ENCODE results near the gene OBP2A. TPM values are rescaled to one million over a fixed set of nuclear protein-coding genes. Genes with fewer than 3 reads are reported as not detected.
"Not testable (repeated sequence)": the region's sequence is repeated elsewhere in the genome, so short reads cannot be mapped to it uniquely, and the experiment has no call there.

Gene OBP2A
- total and polyA plus RNA-seq, 10 of the 15 experiments (the other 5 are each of a cell fraction or from before 2014, with no cell fraction given), result not detected

- no peak for TF ChIP-seq USF1 (IDR thresholded peaks at IDR 0.05; ENCODE audit: borderline replicate concordance, extremely low read length, insufficient read depth, low read depth, low read length)
- no peak for TF ChIP-seq E4F1 (IDR thresholded peaks at IDR 0.05; ENCODE audit: borderline replicate concordance, partially characterized antibody)
- no peak for TF ChIP-seq STAT3 (IDR thresholded peaks at IDR 0.05; ENCODE audit: low read depth, low read length)
- TF ChIP-seq SMC3 (IDR thresholded peaks at IDR 0.05; ENCODE audit: borderline replicate concordance, low read length), result no peak
- no peak for TF ChIP-seq E2F8 (IDR thresholded peaks at IDR 0.05; ENCODE audit: low read depth, partially characterized antibody)
- no peak for TF ChIP-seq SUZ12 (IDR thresholded peaks at IDR 0.05; ENCODE audit: unreplicated experiment)
- no peak for TF ChIP-seq HDAC2 (IDR thresholded peaks at IDR 0.05)
- TF ChIP-seq CTCF (IDR thresholded peaks at IDR 0.05 in 2 of 3, conservative IDR thresholded peaks at IDR 0.05 in 1 of 3; ENCODE audit: control insufficient read depth in 2 of 3, extremely low read depth in 1 of 3, insufficient read depth in 1 of 3, low read depth in 3 of 3, low read length in 3 of 3), result no peak
- TF ChIP-seq CHD4 (IDR thresholded peaks at IDR 0.05), result no peak
- no peak for TF ChIP-seq PAX5 (IDR thresholded peaks at IDR 0.05; ENCODE audit: borderline replicate concordance, low read depth, low read length)
- no peak for TF ChIP-seq ATF7 (IDR thresholded peaks at IDR 0.05; ENCODE audit: low read depth)
- TF ChIP-seq ELK1 (IDR thresholded peaks at IDR 0.05; ENCODE audit: low read depth, low read length), result no peak
- TF ChIP-seq WRNIP1 (IDR thresholded peaks at IDR 0.05; ENCODE audit: borderline replicate concordance, low read depth, low read length), result no peak
Measured at GRCh38 chr9:135513351-135513846, 32.5 kb upstream of the OBP2A start (continued).

- H3K4me3 ChIP-seq; POLR2A ChIA-PET; H3K36me3 ChIP-seq (ENCODE audit: control insufficient read depth in 2 of 2, insufficient read depth in 2 of 2, low read length in 1 of 2); FAIRE-seq; H3K9me3 ChIP-seq (replicated peaks; ENCODE audit: control insufficient read depth, insufficient read depth, low read length); H3K79me2 ChIP-seq (ENCODE audit: control insufficient read depth, insufficient read depth, low read length); H3K27ac ChIP-seq (ENCODE audit: control insufficient read depth, insufficient read depth); BruUV-seq (replicated peaks); H2AFZ ChIP-seq (ENCODE audit: control insufficient read depth, low read depth, low read length); H3K9ac ChIP-seq (ENCODE audit: control insufficient read depth, insufficient read depth, low read length); H3K4me1 ChIP-seq (ENCODE audit: control insufficient read depth, insufficient read depth, low read length); in situ Hi-C loops (cut with MboI); H4K20me1 ChIP-seq (ENCODE audit: control insufficient read depth, insufficient read depth); intact Hi-C loops (cut with micrococcal nuclease; ENCODE audit: unreplicated experiment); H3K4me2 ChIP-seq (ENCODE audit: control insufficient read depth, insufficient read depth); DNase-seq (ENCODE audit: low read depth, low spot score); ATAC-seq; RAD21 ChIA-PET (ENCODE audit: unreplicated experiment); SMC1A ChIA-PET (ENCODE audit: uncharacterized antibody, unreplicated experiment); CTCF ChIA-PET; H3K27me3 ChIP-seq (replicated peaks in 1 of 2; ENCODE audit: control insufficient read depth in 2 of 2, insufficient read depth in 2 of 2, low read length in 1 of 2): not testable (repeated sequence)
- WGBS (ENCODE audit: insufficient coverage, insufficient replicate concordance, low lambda C conversion rate, missing lambda C conversion rate), result 52% methylated on average over 9 of the region's 9 CpGs
Measured at GRCh38 chr9:135513906-135514305, 32.0 kb upstream of the OBP2A start.

Measured in GM12878 (cell line).